HEK293 (cell line): ENCODE results near the gene OBP2A.

Experiments used
- CTCF ChIA-PET: fragments of 350-600 bp; formaldehyde crosslinking; extraction: SDS; loops from one replicate; lab custom pipeline; 2021; ENCODE audit warnings: antibody characterized with exemption; lab: Yijun Ruan, JAX
- POLR2A ChIA-PET: fragments of 300-600 bp; formaldehyde crosslinking; extraction: SDS; loops from one replicate; lab custom pipeline; 2020; ENCODE audit warnings: antibody characterized with exemption, inconsistent platforms; lab: Yijun Ruan, JAX
- H3K27ac ChIP-seq: fragments of 200-500 bp; sonication (Bioruptor generic); 2 replicates; pipeline ENCODE4 v1.5.1; 2014; ENCODE audit warnings: low read depth, low read length, control low read depth, inconsistent platforms; ENCODE audit errors: extremely low read depth
- H3K36me3 ChIP-seq, 2 experiments: fragments of 200-500 bp in 1 of 2; sonication (Bioruptor generic) in 1 of 2; 1 replicate in 1 of 2; 2 replicates in 1 of 2; pipeline ENCODE4 v1.5.1; 2014 to 2017; ENCODE audit warnings: inconsistent platforms in 2 of 2, low read length in 2 of 2; ENCODE audit not compliant: control insufficient read depth in 2 of 2, insufficient read depth in 1 of 2
- H3K4me1 ChIP-seq: fragments of 200-500 bp; sonication (Bioruptor generic); 2 replicates; pipeline ENCODE4 v1.5.1; 2014; ENCODE audit warnings: mild to moderate bottlenecking, low read length, inconsistent platforms; ENCODE audit not compliant: control insufficient read depth, insufficient read depth
- H3K4me3 ChIP-seq: 2 replicates; pipeline ENCODE4 v1.5.1; 2011; ENCODE audit warnings: low read depth, mild to moderate bottlenecking, control low read depth, low read length, moderate library complexity
- H3K9me3 ChIP-seq: fragments of 200-500 bp; sonication (Bioruptor generic); 2 replicates; pipeline ENCODE4 v1.5.1; 2014; ENCODE audit warnings: low read depth, low read length, inconsistent platforms; ENCODE audit not compliant: control insufficient read depth, insufficient read depth
- BCL6B ChIP-seq: fragments of 450-650 bp; formaldehyde crosslinking; IDR thresholded peaks from 2 replicates; pipeline ENCODE4 v1.5.1; 2017; ENCODE audit warnings: missing biosample characterization, missing genetic modification characterization
- KLF8 ChIP-seq: fragments of 450-650 bp; formaldehyde crosslinking; IDR thresholded peaks from 2 replicates; pipeline ENCODE4 v1.5.1; 2016; ENCODE audit warnings: missing biosample characterization, missing genetic modification characterization
- PATZ1 ChIP-seq: fragments of 450-650 bp; formaldehyde crosslinking; IDR thresholded peaks from 2 replicates; pipeline ENCODE4 v1.5.1; 2016; ENCODE audit warnings: missing biosample characterization, missing genetic modification characterization
- RBAK ChIP-seq: fragments of 450-650 bp; formaldehyde crosslinking; IDR thresholded peaks from 2 replicates; pipeline ENCODE4 v1.5.1; 2016; ENCODE audit warnings: missing biosample characterization, missing genetic modification characterization
- SCRT1 ChIP-seq: fragments of 450-650 bp; formaldehyde crosslinking; IDR thresholded peaks from 2 replicates; pipeline ENCODE4 v1.5.1; 2016; ENCODE audit warnings: missing biosample characterization, missing genetic modification characterization, borderline replicate concordance
- ZBTB11 ChIP-seq: fragments of 450-650 bp; formaldehyde crosslinking; conservative IDR thresholded peaks from 2 replicates; pipeline ENCODE4 v1.5.1; 2016; ENCODE audit warnings: low read depth, missing biosample characterization, missing genetic modification characterization
- ZNF157 ChIP-seq: fragments of 450-650 bp; formaldehyde crosslinking; IDR thresholded peaks from 2 replicates; pipeline ENCODE4 v1.5.1; 2016; ENCODE audit warnings: missing biosample characterization, missing genetic modification characterization
- ZNF214 ChIP-seq: fragments of 450-650 bp; formaldehyde crosslinking; IDR thresholded peaks from 2 replicates; pipeline ENCODE4 v1.5.1; 2017; ENCODE audit warnings: missing biosample characterization, mild to moderate bottlenecking, missing genetic modification characterization, borderline replicate concordance
- ZNF366 ChIP-seq: fragments of 450-650 bp; formaldehyde crosslinking; conservative IDR thresholded peaks from 2 replicates; pipeline ENCODE4 v1.5.1; 2016; ENCODE audit warnings: missing biosample characterization, missing genetic modification characterization
- ZNF514 ChIP-seq: fragments of 450-650 bp; formaldehyde crosslinking; IDR thresholded peaks from 2 replicates; pipeline ENCODE4 v1.5.1; 2016; ENCODE audit warnings: missing biosample characterization, missing genetic modification characterization
- ZNF521 ChIP-seq: fragments of 450-650 bp; formaldehyde crosslinking; IDR thresholded peaks from 2 replicates; pipeline ENCODE4 v1.5.1; 2017; ENCODE audit warnings: missing biosample characterization, mild to moderate bottlenecking, missing genetic modification characterization
- ZNF529 ChIP-seq: fragments of 450-650 bp; formaldehyde crosslinking; IDR thresholded peaks from 2 replicates; pipeline ENCODE4 v1.5.1; 2017; ENCODE audit warnings: missing genetic modification characterization, missing biosample characterization; ENCODE audit not compliant: insufficient replicate concordance
- ZNF548 ChIP-seq: fragments of 450-650 bp; formaldehyde crosslinking; IDR thresholded peaks from 2 replicates; pipeline ENCODE4 v1.5.1; 2016; ENCODE audit warnings: missing biosample characterization, missing genetic modification characterization
- ZNF624 ChIP-seq: fragments of 450-650 bp; formaldehyde crosslinking; IDR thresholded peaks from 2 replicates; pipeline ENCODE4 v1.5.1; 2017; ENCODE audit warnings: missing biosample characterization, missing genetic modification characterization
- ZNF747 ChIP-seq: fragments of 450-650 bp; formaldehyde crosslinking; IDR thresholded peaks from 2 replicates; pipeline ENCODE4 v1.5.1; 2016; ENCODE audit warnings: missing biosample characterization, missing genetic modification characterization
- ZNF830 ChIP-seq: fragments of 450-650 bp; IDR thresholded peaks from 2 replicates; pipeline ENCODE4 v1.5.0; 2018; ENCODE audit warnings: missing biosample characterization, missing genetic modification characterization, low read depth, mild to moderate bottlenecking, moderate library complexity
- TF ChIP-seq, protein P1 (sequence below): fragments of 450-650 bp; formaldehyde crosslinking; IDR thresholded peaks from 2 replicates; pipeline ENCODE4 v1.5.1; 2017; ENCODE audit warnings: missing biosample characterization, mild to moderate bottlenecking, missing genetic modification characterization, moderate library complexity
- TF ChIP-seq, protein P2 (sequence below): fragments of 450-650 bp; formaldehyde crosslinking; IDR thresholded peaks from 2 replicates; pipeline ENCODE4 v1.5.1; 2016; ENCODE audit warnings: missing biosample characterization, missing genetic modification characterization, borderline replicate concordance

The OBP2A gene

GRCh38 chr9:135568026-135568425 is 22.1 kb downstream of the OBP2A start:
- no peaks in the 10 kb centered on the region for H3K4me1 ChIP-seq
- POLR2A ChIA-PET = no interaction called here
- no peaks in the 10 kb centered on the region for H3K36me3 ChIP-seq
- TF ChIP-seq ZBTB11 (tag by site-specific recombination) (no peak), BCL6B (no peak), PATZ1 (tag by site-specific recombination) (no peak), SCRT1 (tag by site-specific recombination) (no peak), ZNF366 (no peak), RBAK (tag by site-specific recombination) (no peak), ZNF747 (tag by site-specific recombination) (no peak), ZNF529 (tag by site-specific recombination) (no peak), ZNF157 (no peak), ZNF214 (tag by site-specific recombination) (no peak), ZNF830 (no peak), ZNF548 (tag by site-specific recombination) (no peak), ZNF521 (tag by site-specific recombination) (no peak), KLF8 (tag by site-specific recombination) (no peak), ZNF514 (tag by site-specific recombination) (no peak), ZNF624 (tag by site-specific recombination) (no peak)
- TF ChIP-seq, protein P1, sequence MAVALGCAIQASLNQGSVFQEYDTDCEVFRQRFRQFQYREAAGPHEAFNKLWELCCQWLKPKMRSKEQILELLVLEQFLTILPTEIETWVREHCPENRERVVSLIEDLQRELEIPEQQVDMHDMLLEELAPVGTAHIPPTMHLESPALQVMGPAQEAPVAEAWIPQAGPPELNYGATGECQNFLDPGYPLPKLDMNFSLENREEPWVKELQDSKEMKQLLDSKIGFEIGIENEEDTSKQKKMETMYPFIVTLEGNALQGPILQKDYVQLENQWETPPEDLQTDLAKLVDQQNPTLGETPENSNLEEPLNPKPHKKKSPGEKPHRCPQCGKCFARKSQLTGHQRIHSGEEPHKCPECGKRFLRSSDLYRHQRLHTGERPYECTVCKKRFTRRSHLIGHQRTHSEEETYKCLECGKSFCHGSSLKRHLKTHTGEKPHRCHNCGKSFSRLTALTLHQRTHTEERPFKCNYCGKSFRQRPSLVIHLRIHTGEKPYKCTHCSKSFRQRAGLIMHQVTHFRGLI = no peak
- TF ChIP-seq, protein P2, sequence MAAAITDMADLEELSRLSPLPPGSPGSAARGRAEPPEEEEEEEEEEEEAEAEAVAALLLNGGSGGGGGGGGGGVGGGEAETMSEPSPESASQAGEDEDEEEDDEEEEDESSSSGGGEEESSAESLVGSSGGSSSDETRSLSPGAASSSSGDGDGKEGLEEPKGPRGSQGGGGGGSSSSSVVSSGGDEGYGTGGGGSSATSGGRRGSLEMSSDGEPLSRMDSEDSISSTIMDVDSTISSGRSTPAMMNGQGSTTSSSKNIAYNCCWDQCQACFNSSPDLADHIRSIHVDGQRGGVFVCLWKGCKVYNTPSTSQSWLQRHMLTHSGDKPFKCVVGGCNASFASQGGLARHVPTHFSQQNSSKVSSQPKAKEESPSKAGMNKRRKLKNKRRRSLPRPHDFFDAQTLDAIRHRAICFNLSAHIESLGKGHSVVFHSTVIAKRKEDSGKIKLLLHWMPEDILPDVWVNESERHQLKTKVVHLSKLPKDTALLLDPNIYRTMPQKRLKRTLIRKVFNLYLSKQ (tag by site-specific recombination) = no peak
- H3K27ac ChIP-seq = no peak overlapping the region
- CTCF ChIA-PET = interaction anchor here (1.0 kb wide), 1 partner anchor 33 kb away, joined by 6 read pairs; no protein-coding TSS in a partner anchor
- no peak overlapping the region for H3K4me3 ChIP-seq
- no peaks in the 10 kb centered on the region for H3K9me3 ChIP-seq
